SU-DHL-6 (cell line): ENCODE results near the gene EVL.

Experiments
- EZH2phosphoT487 ChIP-seq: fragments of 200-600 bp; sonication (generic), shearing (Covaris generic); conservative IDR thresholded peaks from 2 replicates; pipeline ENCODE4 v1.6.1; 2018; ENCODE audit warnings: mild to moderate bottlenecking, antibody characterized with exemption, low read length, moderate library complexity, mixed read lengths
- TF ChIP-seq, protein P1 (sequence below): fragments of 200-600 bp; sonication (generic); IDR thresholded peaks from one replicate; pipeline ENCODE4 v1.5.1; 2017; ENCODE audit warnings: antibody characterized with exemption, mild to moderate bottlenecking, low read length, moderate library complexity; ENCODE audit not compliant: insufficient read depth, poor library complexity, severe bottlenecking

DNA sequence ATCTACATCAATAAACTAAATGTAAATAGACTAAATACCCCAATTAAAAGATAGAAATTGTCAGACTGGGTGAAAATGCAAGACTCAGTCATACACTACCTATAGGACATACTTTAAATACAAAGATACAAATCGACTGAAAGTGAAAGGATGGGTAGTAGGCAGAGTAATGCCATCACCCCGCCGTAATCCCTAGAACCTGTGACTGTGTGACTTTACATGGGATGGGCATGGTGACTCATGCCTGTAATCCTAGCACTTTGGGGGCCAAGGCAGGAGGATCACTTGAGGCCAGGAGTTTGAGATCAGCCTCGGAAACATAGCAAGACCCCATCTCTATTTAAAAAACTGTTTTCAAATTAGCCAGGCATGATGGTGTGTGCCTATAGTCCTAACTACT is 2.6 kb upstream of the EVL start:
- TF ChIP-seq, protein P1, sequence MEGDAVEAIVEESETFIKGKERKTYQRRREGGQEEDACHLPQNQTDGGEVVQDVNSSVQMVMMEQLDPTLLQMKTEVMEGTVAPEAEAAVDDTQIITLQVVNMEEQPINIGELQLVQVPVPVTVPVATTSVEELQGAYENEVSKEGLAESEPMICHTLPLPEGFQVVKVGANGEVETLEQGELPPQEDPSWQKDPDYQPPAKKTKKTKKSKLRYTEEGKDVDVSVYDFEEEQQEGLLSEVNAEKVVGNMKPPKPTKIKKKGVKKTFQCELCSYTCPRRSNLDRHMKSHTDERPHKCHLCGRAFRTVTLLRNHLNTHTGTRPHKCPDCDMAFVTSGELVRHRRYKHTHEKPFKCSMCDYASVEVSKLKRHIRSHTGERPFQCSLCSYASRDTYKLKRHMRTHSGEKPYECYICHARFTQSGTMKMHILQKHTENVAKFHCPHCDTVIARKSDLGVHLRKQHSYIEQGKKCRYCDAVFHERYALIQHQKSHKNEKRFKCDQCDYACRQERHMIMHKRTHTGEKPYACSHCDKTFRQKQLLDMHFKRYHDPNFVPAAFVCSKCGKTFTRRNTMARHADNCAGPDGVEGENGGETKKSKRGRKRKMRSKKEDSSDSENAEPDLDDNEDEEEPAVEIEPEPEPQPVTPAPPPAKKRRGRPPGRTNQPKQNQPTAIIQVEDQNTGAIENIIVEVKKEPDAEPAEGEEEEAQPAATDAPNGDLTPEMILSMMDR = no peak
- TF ChIP-seq EZH2phosphoT487 = no peak
